ENCODE measurements around the gene GAREM1.

DNA sequence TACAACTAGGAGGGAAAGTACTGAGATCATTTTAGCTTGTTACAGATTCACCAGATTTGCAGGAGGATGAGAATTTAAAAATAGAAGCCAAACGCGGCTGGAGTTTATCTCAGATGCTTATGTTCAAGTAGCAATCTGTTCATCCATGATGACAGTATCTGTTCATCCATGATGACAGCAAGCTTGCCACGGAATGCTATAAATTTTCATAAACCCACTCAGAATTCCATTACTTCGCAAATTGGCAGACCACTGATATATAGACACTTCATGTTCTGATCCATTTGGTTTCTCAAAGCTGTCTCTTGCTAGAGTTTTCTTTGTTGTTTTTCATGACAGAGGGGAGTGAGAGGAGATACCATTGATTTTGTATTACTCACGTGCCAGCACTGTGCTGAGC, 84.2 kb downstream of the GAREM1 start:
- TF ChIP-seq CTCF (IDR thresholded peaks at IDR 0.05) (no peak), SMC3 (IDR thresholded peaks at IDR 0.05; ENCODE audit: low read depth, low read length) (no peak), SIN3A (IDR thresholded peaks at IDR 0.05; ENCODE audit: borderline replicate concordance, low read depth, low read length) (no peak), RCOR1 (IDR thresholded peaks at IDR 0.05; ENCODE audit: low read length) (peak; percentile 70), POLR2AphosphoS5 (IDR thresholded peaks at IDR 0.05; ENCODE audit: low read depth, low read length) (no peak), PBX3 (IDR thresholded peaks at IDR 0.05) (peak; percentile 44; the same call in 1 of the 2 replicates), TEAD4 (IDR thresholded peaks at IDR 0.05; ENCODE audit: borderline replicate concordance, insufficient read depth) (no peak), JUND (IDR thresholded peaks at IDR 0.05) (no peak), EP300 (IDR thresholded peaks at IDR 0.05; ENCODE audit: borderline replicate concordance in 1 of 2, low read depth in 1 of 2, low read length in 1 of 2) (no peak; a peak in 1 of 4 replicates), FOXM1 (IDR thresholded peaks at IDR 0.05; ENCODE audit: low read depth) (no peak)
- TF ChIP-seq, protein P1, sequence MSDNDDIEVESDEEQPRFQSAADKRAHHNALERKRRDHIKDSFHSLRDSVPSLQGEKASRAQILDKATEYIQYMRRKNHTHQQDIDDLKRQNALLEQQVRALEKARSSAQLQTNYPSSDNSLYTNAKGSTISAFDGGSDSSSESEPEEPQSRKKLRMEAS (IDR thresholded peaks at IDR 0.05; ENCODE audit: low read depth) = no peak
